Activated CD4-positive, alpha-beta T cell treated with anti-CD3 and anti-CD28 coated beads, Interleukin-2, Interleukin-6, amounts not matched to agents 100 ng/mL and 50 ng/mL, durations not matched to agents 16 hours and 8 hours (primary cell): Measurements from ENCODE around the gene EBF4.
"Not testable (repeated sequence)": the region's sequence is repeated elsewhere in the genome, so short reads cannot be mapped to it uniquely, and the experiment has no call there.

Source experiments
- DNase-seq: peaks from one replicate; pipeline ENCODE4 v3.0.0-alpha.2; 2020

The EBF4 gene

GRCh38 chr20:2680046-2680445 is 12.5 kb upstream of the EBF4 start:
- no peak for DNase-seq

GRCh38 chr20:2682040-2682439 is 10.5 kb upstream of the EBF4 start:
- not testable (repeated sequence) for DNase-seq

GRCh38 chr20:2684817-2685216 is 7.8 kb upstream of the EBF4 start:
- not testable (repeated sequence) for DNase-seq

- DNase-seq: no peak
These were observed 5.1 kb upstream of the EBF4 start for GRCh38 chr20:2687514-2687913.

GRCh38 chr20:2688041-2688591 is 4.5 kb upstream of the EBF4 start:
- peak; percentile 80 for DNase-seq

- no peak for DNase-seq
These were observed 2.4 kb upstream of the EBF4 start for GRCh38 chr20:2690213-2690612.

- DNase-seq: no peak
These were observed 1.9 kb upstream of the EBF4 start for GRCh38 chr20:2690718-2691117.

GRCh38 chr20:2691127-2691526 is 1.5 kb upstream of the EBF4 start:
- no peak for DNase-seq

- no peak for DNase-seq
These were observed 931 bp upstream of the EBF4 start for GRCh38 chr20:2691663-2692035.

GRCh38 chr20:2692886-2693285 is 306 bp downstream of the EBF4 start:
- DNase-seq: no peak

- peak; percentile 36 for DNase-seq
These were observed 867 bp downstream of the EBF4 start for GRCh38 chr20:2693286-2694007.

- DNase-seq: no peak
These were observed 1.5 kb downstream of the EBF4 start for GRCh38 chr20:2694008-2694471.

GRCh38 chr20:2694519-2694918 is 1.9 kb downstream of the EBF4 start:
- no peak for DNase-seq

- no peak for DNase-seq
These were observed 2.8 kb downstream of the EBF4 start for GRCh38 chr20:2695206-2695983.

GRCh38 chr20:2695984-2696525 is 3.5 kb downstream of the EBF4 start:
- not testable (repeated sequence) for DNase-seq

GRCh38 chr20:2696646-2697045 is 4.1 kb downstream of the EBF4 start:
- no peak for DNase-seq

GRCh38 chr20:2697768-2698167 is 5.2 kb downstream of the EBF4 start:
- DNase-seq: no peak

- no peak for DNase-seq
These were observed 5.7 kb downstream of the EBF4 start for GRCh38 chr20:2698186-2698817.

- DNase-seq: no peak
These were observed 6.3 kb downstream of the EBF4 start for GRCh38 chr20:2698912-2699311.

- no peak for DNase-seq
These were observed 7.3 kb downstream of the EBF4 start for GRCh38 chr20:2699775-2700413.

- no peak for DNase-seq
These were observed 8.5 kb downstream of the EBF4 start for GRCh38 chr20:2700913-2701620.

- no peak for DNase-seq
These were observed 9.1 kb downstream of the EBF4 start for GRCh38 chr20:2701671-2702081.
